Measurements from ENCODE around the gene MCUB. TPM values are rescaled to one million over a fixed set of nuclear protein-coding genes. Genes with fewer than 3 reads are reported as not detected.

Gene MCUB
- total and polyA plus RNA-seq, 2 donors (not counting 3 experiments of a cell fraction or from before 2014, with no cell fraction given) = 32.5 to 53.8 TPM

DNA sequence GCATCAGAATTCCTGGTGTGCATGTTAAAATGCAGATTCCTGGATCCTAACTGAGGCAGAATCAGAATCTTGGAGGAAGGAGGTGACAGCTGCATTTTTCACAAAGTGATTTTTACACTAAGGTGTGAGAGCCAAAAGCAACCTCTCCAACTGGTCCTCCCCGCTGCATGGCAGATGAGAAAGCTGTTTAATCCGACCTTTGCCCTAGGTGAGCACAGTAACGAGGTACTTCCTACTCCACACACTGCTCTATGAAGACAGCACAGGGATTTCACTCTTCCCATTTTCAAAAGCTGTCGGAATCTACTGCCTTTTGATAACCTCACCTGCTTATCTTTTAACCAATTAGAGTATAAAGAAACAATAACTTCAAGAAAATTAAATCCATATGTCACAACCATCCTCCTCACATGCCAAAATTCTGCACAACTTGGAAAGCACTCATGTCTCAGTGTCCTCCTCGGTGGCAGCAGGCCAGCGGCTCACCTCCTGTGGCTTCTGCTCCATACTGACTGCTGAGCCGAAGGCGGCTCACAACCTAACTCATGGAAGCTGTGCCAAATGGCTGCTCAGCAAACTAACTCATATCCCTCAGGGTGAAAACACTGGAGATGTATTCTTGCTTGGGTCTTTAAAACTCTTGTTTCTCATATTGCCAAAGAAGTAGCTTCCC is 139.6 kb downstream of the MCUB start:
- CTCF ChIA-PET = interaction anchor here (0.9 to 3.9 kb wide), 4 partner anchors 31 to 279 kb away, joined by 3 to 12 read pairs (median 3); no protein-coding TSS in a partner anchor
- no peaks in the 10 kb centered on the region for H4K20me1 ChIP-seq (replicated peaks; ENCODE audit: control insufficient read depth, extremely low read depth, insufficient read depth, low read length)
- no peak overlapping the region for H3K4me2 ChIP-seq (ENCODE audit: insufficient read depth, low read length)
- dilution Hi-C loops (cut with MboI; ENCODE audit: extremely low pct_ligation_motif_present, low sequenced_read_pairs) (no loop called here), intact Hi-C loops (cut with micrococcal nuclease) (no loop called here)
- peaks cover 14% of the 10 kb centered on the region for H3K4me1 ChIP-seq (ENCODE audit: control insufficient read depth, extremely low read depth, insufficient read depth, low read length)
- H3K36me3 ChIP-seq (ENCODE audit: control insufficient read depth in 2 of 2, extremely low read depth in 1 of 2, insufficient read depth in 2 of 2, low read length in 2 of 2) = peaks cover 0 to 2% of the 10 kb centered on the region in 2 experiments
- no TSS peak for BruUV-seq (replicated peaks)
- no peaks in the 10 kb centered on the region for H3K9me3 ChIP-seq (replicated peaks; ENCODE audit: control insufficient read depth, insufficient read depth, low read length)
- no peaks in the 10 kb centered on the region for H3K27me3 ChIP-seq (ENCODE audit: control insufficient read depth in 2 of 2, insufficient read depth in 2 of 2, low read length in 2 of 2)
- no peak for DNase-seq (ENCODE audit: low read depth, low spot score)
- no peaks in the 10 kb centered on the region for H3K9me1 ChIP-seq (replicated peaks; ENCODE audit: control insufficient read depth, extremely low read depth, insufficient read depth, low read length)
- H2AFZ ChIP-seq (ENCODE audit: low read depth, low read length) = no peak overlapping the region
- H3K79me2 ChIP-seq (ENCODE audit: control insufficient read depth, insufficient read depth, low read length) = peaks cover 13% of the 10 kb centered on the region
- TF ChIP-seq JUN (IDR thresholded peaks at IDR 0.05; ENCODE audit: borderline replicate concordance, insufficient read depth, insufficient read length, low read depth) (no peak), EZH2 (IDR thresholded peaks at IDR 0.05; ENCODE audit: borderline replicate concordance, low read depth, low read length, severe bottlenecking) (no peak), MYC (IDR thresholded peaks at IDR 0.05; ENCODE audit: low read depth, low read length) (no peak), GATA2 (IDR thresholded peaks at IDR 0.05; ENCODE audit: insufficient read depth, insufficient read length, low read depth, low read length) (no peak)
- TF ChIP-seq, protein P1, sequence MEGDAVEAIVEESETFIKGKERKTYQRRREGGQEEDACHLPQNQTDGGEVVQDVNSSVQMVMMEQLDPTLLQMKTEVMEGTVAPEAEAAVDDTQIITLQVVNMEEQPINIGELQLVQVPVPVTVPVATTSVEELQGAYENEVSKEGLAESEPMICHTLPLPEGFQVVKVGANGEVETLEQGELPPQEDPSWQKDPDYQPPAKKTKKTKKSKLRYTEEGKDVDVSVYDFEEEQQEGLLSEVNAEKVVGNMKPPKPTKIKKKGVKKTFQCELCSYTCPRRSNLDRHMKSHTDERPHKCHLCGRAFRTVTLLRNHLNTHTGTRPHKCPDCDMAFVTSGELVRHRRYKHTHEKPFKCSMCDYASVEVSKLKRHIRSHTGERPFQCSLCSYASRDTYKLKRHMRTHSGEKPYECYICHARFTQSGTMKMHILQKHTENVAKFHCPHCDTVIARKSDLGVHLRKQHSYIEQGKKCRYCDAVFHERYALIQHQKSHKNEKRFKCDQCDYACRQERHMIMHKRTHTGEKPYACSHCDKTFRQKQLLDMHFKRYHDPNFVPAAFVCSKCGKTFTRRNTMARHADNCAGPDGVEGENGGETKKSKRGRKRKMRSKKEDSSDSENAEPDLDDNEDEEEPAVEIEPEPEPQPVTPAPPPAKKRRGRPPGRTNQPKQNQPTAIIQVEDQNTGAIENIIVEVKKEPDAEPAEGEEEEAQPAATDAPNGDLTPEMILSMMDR (IDR thresholded peaks at IDR 0.05; ENCODE audit: extremely low read depth in 1 of 2, insufficient read depth in 1 of 2, low read depth in 1 of 2, low read length in 2 of 2) = no peak
- H3K4me3 ChIP-seq (replicated peaks in 1 of 3; ENCODE audit: insufficient read depth in 1 of 3, low read depth in 1 of 3, low read length in 3 of 3) = no peak overlapping the region
- POLR2A ChIA-PET = interaction anchor here (1.1 kb wide), 1 partner anchor 9 kb away, joined by 3 read pairs; no protein-coding TSS in a partner anchor
- H3K9ac ChIP-seq (replicated peaks; ENCODE audit: extremely low read depth, insufficient read depth, low read length) = no peak overlapping the region
- no peak overlapping the region for H3K27ac ChIP-seq (ENCODE audit: insufficient read depth, low read depth, low read length)
- FAIRE-seq = no peak

Measured in endothelial cell of umbilical vein (primary cell).